Neural cell (in vitro differentiated cells): ENCODE data around the gene PCGF3. TPM values are rescaled to one million over a fixed set of nuclear protein-coding genes. Genes with fewer than 3 reads are reported as not detected.

Source experiments
- H2AFZ ChIP-seq: fragments of 200-600, 300-800 bp; sonication (generic), shearing (Covaris generic); 2 replicates; pipeline ENCODE4 v1.6.0; 2014; ENCODE audit warnings: low read depth, mild to moderate bottlenecking, antibody characterized with exemption, low read length, moderate library complexity
- H3F3A ChIP-seq: fragments of 200-600 bp; shearing (Covaris generic); 2 replicates; pipeline ENCODE4 v1.6.1; 2016; ENCODE audit warnings: mild to moderate bottlenecking, moderate library complexity, mixed read lengths, antibody characterized with exemption, low read length; ENCODE audit not compliant: insufficient read depth, poor library complexity, severe bottlenecking
- H3K27ac ChIP-seq: fragments of 200-600, 300-800 bp; sonication (generic), shearing (Covaris generic); 2 replicates; pipeline ENCODE4 v1.5.1; 2014; ENCODE audit warnings: mild to moderate bottlenecking, low read length, moderate library complexity
- H3K27me3 ChIP-seq: fragments of 300-800, 200-600 bp; sonication (generic), shearing (Covaris generic); 2 replicates; pipeline ENCODE4 v1.6.0; 2014; ENCODE audit warnings: mild to moderate bottlenecking, low read depth, low read length, moderate library complexity; ENCODE audit not compliant: insufficient read depth
- H3K36me3 ChIP-seq: fragments of 300-800, 200-600 bp; sonication (generic), shearing (Covaris generic); 2 replicates; pipeline ENCODE4 v1.5.1; 2014; ENCODE audit warnings: mild to moderate bottlenecking, antibody characterized with exemption, low read length, moderate library complexity; ENCODE audit not compliant: insufficient read depth
- H3K4me2 ChIP-seq: fragments of 300-800, 200-600 bp; sonication (generic), shearing (Covaris generic); 2 replicates; pipeline ENCODE4 v1.6.0; 2014; ENCODE audit warnings: mild to moderate bottlenecking, low read length
- H3K4me3 ChIP-seq: fragments of 300-800, 200-600 bp; sonication (generic), shearing (Covaris generic); 2 replicates; pipeline ENCODE4 v1.5.1; 2014; ENCODE audit warnings: mild to moderate bottlenecking, low read length, moderate library complexity
- H3K79me2 ChIP-seq: fragments of 200-600 bp; shearing (Covaris generic); replicated peaks from 2 replicates; pipeline ENCODE4 v1.6.0; 2014; ENCODE audit warnings: mild to moderate bottlenecking, low read length, moderate library complexity; ENCODE audit not compliant: insufficient read depth
- H3K9ac ChIP-seq: fragments of 300-800, 200-600 bp; sonication (generic), shearing (Covaris generic); 2 replicates; pipeline ENCODE4 v1.6.1; 2016; ENCODE audit warnings: mild to moderate bottlenecking, low read length, mixed read lengths
- H3K9me2 ChIP-seq: fragments of 200-600 bp; shearing (Covaris generic); 2 replicates; pipeline ENCODE4 v1.6.1; 2016; ENCODE audit warnings: mild to moderate bottlenecking, low read length, mixed read lengths; ENCODE audit not compliant: insufficient read depth
- H3K9me3 ChIP-seq: fragments of 200-600, 300-800 bp; sonication (generic), shearing (Covaris generic); 2 replicates; pipeline ENCODE4 v1.6.1; 2016; ENCODE audit warnings: mild to moderate bottlenecking, mixed run types, low read length, moderate library complexity, mixed read lengths
- H4K20me1 ChIP-seq: fragments of 200-600 bp; shearing (Covaris generic); 2 replicates; pipeline ENCODE4 v1.6.1; 2016; ENCODE audit warnings: mild to moderate bottlenecking, mixed run types; ENCODE audit not compliant: insufficient read depth
- CTCF ChIP-seq: fragments of 450-650 bp; IDR thresholded peaks from 2 replicates; pipeline ENCODE4 v1.5.1; 2014; ENCODE audit warnings: antibody characterized with exemption, mild to moderate bottlenecking, moderate library complexity; ENCODE audit not compliant: poor library complexity, severe bottlenecking
- EP300 ChIP-seq: fragments of 450-650 bp; conservative IDR thresholded peaks from 2 replicates; pipeline ENCODE4 v1.6.1; 2014; ENCODE audit warnings: antibody characterized with exemption, mild to moderate bottlenecking, moderate library complexity; ENCODE audit not compliant: poor library complexity, severe bottlenecking
- EZH2 ChIP-seq: fragments of 200-600, 300-800 bp; shearing (Covaris generic), sonication (generic); IDR thresholded peaks from 2 replicates; pipeline ENCODE4 v1.6.1; 2014; ENCODE audit warnings: antibody characterized with exemption, low read length, borderline replicate concordance, mild to moderate bottlenecking; ENCODE audit not compliant: insufficient read depth, poor library complexity, severe bottlenecking
- MXI1 ChIP-seq: fragments of 450-650 bp; conservative IDR thresholded peaks from 2 replicates; pipeline ENCODE4 v1.6.1; 2014; ENCODE audit warnings: antibody characterized with exemption, mild to moderate bottlenecking; ENCODE audit not compliant: poor library complexity, severe bottlenecking
- POLR2AphosphoS5 ChIP-seq: IDR thresholded peaks from 2 replicates; pipeline ENCODE4 v1.6.1; 2012
- RAD21 ChIP-seq: fragments of 450-650 bp; conservative IDR thresholded peaks from 2 replicates; pipeline ENCODE4 v1.6.1; 2014; ENCODE audit warnings: antibody characterized with exemption, mild to moderate bottlenecking, moderate library complexity
- REST ChIP-seq: IDR thresholded peaks from 2 replicates; pipeline ENCODE4 v1.6.1; 2012; ENCODE audit warnings: borderline replicate concordance
- SMC3 ChIP-seq: fragments of 450-650 bp; conservative IDR thresholded peaks from 2 replicates; pipeline ENCODE4 v1.6.1; 2014; ENCODE audit warnings: antibody characterized with exemption, mild to moderate bottlenecking, moderate library complexity; ENCODE audit not compliant: poor library complexity
- TAF1 ChIP-seq: IDR thresholded peaks from 2 replicates; pipeline ENCODE4 v1.6.1; 2012; ENCODE audit warnings: low read depth
- polyA plus RNA-seq: library from polyadenylated mRNA; depleted of rRNA; stranded (reverse); fragments of >200 nt; gene quantifications from 2 replicates; pipeline ENCODE4 v1.2.3, GENCODE V29; 2014

The PCGF3 gene
- polyA plus RNA-seq, 1 donor from 2014 or later: 117 TPM

GRCh38 chr4:681736-682451 is 23.7 kb upstream of the PCGF3 start:
- Histone ChIP-seq H3K9me2 (no peaks in the 10 kb centered on the region), H4K20me1 (no peaks in the 10 kb centered on the region), H3F3A (no peaks in the 10 kb centered on the region), H3K4me2 (no peak overlapping the region), H3K79me2 (no peaks in the 10 kb centered on the region), H3K9ac (no peak overlapping the region), H3K4me3 (no peak overlapping the region), H3K27ac (no peak overlapping the region), H3K27me3 (no peaks in the 10 kb centered on the region), H3K9me3 (no peaks in the 10 kb centered on the region), H2AFZ (no peak overlapping the region), H3K36me3 (no peaks in the 10 kb centered on the region)
- no peak for TF ChIP-seq MXI1

GRCh38 chr4:682490-683172 is 23.0 kb upstream of the PCGF3 start:
- H3K9me3 ChIP-seq: no peaks in the 10 kb centered on the region
- H3K4me3 ChIP-seq: no peak overlapping the region
- H4K20me1 ChIP-seq: no peaks in the 10 kb centered on the region
- no peak overlapping the region for H3K9ac ChIP-seq
- no peaks in the 10 kb centered on the region for H3K9me2 ChIP-seq
- no peaks in the 10 kb centered on the region for H3K79me2 ChIP-seq
- H3K27me3 ChIP-seq: no peaks in the 10 kb centered on the region
- no peak overlapping the region for H2AFZ ChIP-seq
- no peak overlapping the region for H3K4me2 ChIP-seq
- no peaks in the 10 kb centered on the region for H3K36me3 ChIP-seq
- TF ChIP-seq RAD21 (no peak), MXI1 (no peak)
- H3K27ac ChIP-seq: no peak overlapping the region
- no peaks in the 10 kb centered on the region for H3F3A ChIP-seq

- Histone ChIP-seq H3F3A (no peaks in the 10 kb centered on the region), H3K4me3 (no peak overlapping the region), H3K9me2 (no peaks in the 10 kb centered on the region), H3K9ac (no peak overlapping the region), H3K27me3 (peaks cover 2% of the 10 kb centered on the region), H3K36me3 (no peaks in the 10 kb centered on the region), H2AFZ (no peak overlapping the region), H3K9me3 (no peaks in the 10 kb centered on the region), H3K4me2 (no peak overlapping the region), H3K79me2 (no peaks in the 10 kb centered on the region), H3K27ac (no peak overlapping the region), H4K20me1 (no peaks in the 10 kb centered on the region)
- no peak for TF ChIP-seq REST
- no peak for TF ChIP-seq SMC3
- no peak for TF ChIP-seq RAD21
- TF ChIP-seq CTCF: no peak
- no peak for TF ChIP-seq POLR2AphosphoS5
- TF ChIP-seq MXI1: no peak
- no peak for TF ChIP-seq EZH2
- TF ChIP-seq TAF1: no peak
- TF ChIP-seq EP300: no peak
Measured at GRCh38 chr4:683247-683897, 22.3 kb upstream of the PCGF3 start.
